IPS-NIHi7 (cell line): Measurements from ENCODE around the gene SRP54.
"Not testable (repeated sequence)": the region's sequence is repeated elsewhere in the genome, so short reads cannot be mapped to it uniquely, and the experiment has no call there.

Source experiments
- DNase-seq: peaks from one replicate; pipeline ENCODE4 v3.0.0; 2012; ENCODE audit warnings: mixed read lengths; ENCODE audit errors: extremely low spot score

SRP54 gene

DNA sequence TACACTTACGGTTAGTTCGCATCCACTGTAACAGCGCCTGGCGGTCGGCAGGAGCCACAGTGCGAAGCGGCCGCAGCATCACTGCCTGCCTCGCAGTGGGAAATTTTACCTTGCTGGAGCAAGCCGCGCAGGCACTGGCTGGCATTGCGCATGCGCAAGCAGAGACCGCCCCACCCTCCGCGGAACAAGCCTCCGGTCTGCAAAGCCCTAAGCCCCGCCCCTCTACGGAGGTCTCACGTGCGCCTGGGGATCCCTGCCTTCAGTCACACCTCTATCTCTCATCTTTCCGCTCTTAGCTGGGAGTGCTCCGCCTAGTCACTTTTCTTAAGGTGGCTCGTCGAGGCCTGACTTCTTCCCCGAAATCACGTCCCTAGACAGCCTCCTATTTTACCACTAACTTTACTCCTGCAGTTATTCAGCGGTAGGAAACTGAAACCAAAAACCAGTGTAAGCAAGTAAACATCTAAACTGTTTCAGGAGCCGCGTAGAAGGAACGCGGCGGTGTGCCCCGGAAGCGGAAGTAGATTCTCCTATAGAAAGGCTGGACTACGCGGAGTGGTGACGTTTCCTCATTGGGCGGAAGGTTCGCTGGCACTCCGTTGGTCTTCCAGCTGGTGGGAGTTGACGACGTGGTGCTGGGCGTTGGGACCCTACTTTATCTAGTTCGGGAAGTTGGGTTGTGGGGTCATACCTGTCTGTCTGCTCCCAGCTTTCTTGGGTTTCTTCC lies at the start of gene SRP54:
Gene SRP54, plus strand, starts transcription at position 572 of the 727 bp plus-strand sequence. CDS start 13,718 bp downstream, outside the sequence.
- DNase-seq, result peak; percentile 99

DNA sequence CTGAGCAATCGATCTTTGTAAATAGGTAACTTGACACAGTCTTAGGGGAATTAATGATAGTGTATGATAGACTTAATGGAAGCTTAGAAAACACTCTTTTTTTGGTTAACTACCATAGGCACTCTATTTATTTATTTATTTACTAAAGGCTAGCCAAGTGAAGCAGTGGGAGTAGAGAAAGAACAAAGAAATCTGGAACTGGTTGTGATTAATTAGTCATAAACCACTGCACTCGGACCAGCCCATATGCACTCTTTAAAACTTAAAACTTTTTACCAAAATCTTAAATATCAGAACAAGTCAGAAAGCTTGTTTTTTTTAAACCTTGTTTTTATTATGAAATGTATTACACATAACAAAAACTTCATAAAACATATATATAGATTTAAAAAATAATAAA lies 49.5 kb upstream of the SRP54 start:
- DNase-seq, result no peak

- no peak for DNase-seq
Observed at GRCh38 chr14:34935488-34935887, 47.3 kb upstream of the SRP54 start.

GRCh38 chr14:34937442-34937841 lies 45.4 kb upstream of the SRP54 start:
- no peak for DNase-seq

GRCh38 chr14:34937876-34938275 lies 44.9 kb upstream of the SRP54 start:
- no peak for DNase-seq

GRCh38 chr14:34943506-34943905 lies 39.3 kb upstream of the SRP54 start:
- no peak for DNase-seq

DNA sequence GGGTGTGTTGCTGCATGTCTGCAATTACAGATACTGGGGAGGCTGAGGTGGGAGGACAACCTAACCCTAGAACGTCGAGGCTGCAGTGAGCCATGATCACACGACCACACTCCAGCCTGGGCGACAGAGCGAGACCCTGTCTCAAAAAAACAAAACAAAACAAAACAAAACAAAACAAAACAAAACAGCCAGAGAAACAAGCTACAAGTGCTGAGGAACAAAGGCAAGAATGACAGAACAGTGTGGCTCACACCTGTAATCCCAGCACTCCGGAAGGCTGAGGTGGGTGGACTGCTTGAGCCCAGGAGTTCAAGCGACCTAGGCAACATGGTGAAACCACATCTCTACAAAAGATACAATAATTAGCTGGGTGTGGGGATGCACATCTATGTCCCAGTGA lies 38.0 kb upstream of the SRP54 start:
- no peak for DNase-seq

DNA sequence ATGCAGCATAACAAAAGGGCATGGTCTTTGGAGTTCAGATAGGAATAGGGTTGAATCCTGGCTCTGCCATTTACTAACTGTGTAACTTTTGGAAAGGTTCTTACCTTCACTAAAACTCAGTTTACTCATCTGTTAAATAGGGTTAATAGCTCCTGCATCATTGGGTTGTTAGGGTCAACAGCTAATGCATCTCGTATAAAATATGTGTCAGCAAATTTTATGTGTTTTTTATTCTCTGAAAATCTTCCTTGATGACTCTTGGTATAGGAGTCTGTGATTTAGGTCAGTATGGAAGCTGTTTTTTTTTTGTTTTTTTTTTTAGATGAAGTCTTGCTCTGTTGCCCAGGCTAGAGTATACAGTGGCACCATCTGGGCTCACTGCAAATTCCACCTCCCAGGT lies 36.1 kb upstream of the SRP54 start:
- DNase-seq, result no peak

- no peak for DNase-seq
Observed at GRCh38 chr14:34951286-34951685, 31.5 kb upstream of the SRP54 start.

- DNase-seq, result no peak
Observed at GRCh38 chr14:34956931-34957330, 25.9 kb upstream of the SRP54 start.

DNA sequence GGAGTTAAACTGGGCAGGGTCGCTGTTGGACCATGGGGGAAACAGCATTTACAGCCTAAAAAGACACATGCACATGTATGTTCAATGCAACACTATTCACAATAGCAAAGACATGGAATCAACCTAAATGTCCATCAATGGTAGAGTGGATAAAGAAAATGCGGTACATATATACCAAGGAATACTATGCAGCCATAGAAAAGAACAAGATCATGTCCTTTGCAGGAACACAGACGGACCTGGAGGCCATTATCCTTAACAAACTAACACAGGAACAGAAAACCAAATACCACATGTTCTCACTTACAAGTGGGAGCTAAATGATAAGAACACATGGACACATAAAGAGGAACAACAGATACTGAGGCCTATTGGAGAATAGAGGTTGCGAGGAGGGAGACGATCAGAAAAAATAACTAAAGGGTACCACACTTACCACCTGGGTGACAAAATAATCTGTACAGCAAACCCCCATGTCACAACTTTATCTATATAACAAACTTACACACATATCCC lies 25.0 kb upstream of the SRP54 start:
- DNase-seq, result no peak

GRCh38 chr14:34962106-34962505 lies 20.7 kb upstream of the SRP54 start:
- not testable (repeated sequence) for DNase-seq

DNA sequence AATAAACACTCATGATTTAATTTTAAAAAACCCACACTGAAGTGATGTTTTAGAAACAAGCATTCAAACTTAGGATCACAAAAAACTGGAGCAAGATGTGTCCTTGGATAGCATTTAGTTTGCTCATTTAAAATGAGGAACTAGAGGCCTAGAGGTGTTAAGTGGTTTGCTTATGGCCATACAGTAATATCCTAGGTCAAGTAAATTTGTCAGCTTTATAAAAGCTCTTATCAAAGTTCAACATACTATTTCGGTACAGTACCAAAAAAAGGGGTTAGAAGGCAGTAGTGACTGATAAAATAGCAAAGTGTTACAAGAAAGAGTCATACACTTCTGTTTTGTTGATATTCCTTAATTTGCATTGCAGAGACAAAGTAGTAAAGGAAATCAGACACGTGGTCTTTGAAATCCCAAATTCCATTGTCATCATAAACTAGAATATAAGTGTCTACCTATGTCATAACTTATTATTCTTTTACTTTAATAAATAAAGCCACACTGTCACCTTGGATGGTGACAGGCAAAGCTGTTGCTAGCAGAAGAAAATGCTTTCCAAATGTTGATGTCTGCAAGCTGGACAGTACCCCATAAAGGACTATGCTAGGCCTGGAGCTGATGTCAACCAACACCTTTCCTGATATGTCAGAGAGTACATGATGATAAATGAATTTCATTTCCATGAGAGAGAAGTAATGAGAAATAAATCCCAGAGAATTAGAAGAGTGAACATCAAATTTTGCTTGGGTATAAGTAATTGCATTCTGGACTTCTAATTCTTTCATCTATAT lies 17.6 kb upstream of the SRP54 start:
- DNase-seq, result no peak

- no peak for DNase-seq
Observed at GRCh38 chr14:34965912-34966311, 16.9 kb upstream of the SRP54 start.

DNA sequence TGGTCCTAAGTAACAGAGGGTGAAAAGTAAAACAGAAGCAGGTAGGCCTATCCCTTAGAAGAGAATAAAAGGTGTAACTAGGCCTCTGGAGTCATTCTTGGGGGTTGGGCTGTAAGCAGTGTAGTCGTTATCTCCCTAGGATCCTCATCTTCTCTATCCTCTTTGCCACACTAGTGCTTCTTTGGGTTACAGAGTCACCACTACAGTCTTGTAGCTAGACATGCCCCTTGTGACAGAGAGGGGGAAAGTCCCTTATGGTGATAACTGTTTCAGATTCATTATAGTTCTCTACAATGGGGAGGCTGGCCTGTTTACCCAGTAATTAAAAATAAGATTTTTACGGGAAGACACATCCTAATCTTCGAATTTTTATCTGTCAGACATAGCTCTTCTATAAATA lies 16.4 kb upstream of the SRP54 start:
- no peak for DNase-seq

DNA sequence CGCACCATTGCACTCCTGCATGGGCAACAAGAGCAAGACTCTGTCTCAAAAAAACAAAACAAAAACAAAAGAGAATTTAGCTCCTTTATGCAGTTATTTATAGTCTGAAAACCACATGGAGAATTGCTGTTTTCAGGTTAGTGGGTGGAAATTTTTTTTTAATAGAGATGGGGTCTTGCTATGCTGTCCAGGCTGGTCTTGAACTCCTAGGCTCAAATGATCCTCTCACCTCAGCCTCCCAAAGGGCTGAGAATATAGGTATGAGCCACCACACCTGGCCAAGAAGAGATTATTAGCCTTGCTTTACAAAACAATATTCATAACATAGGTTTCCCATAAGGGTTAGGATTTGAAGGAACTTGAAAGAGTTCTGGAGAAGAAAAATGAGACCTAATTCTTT lies 12.1 kb upstream of the SRP54 start:
- no peak for DNase-seq

DNA sequence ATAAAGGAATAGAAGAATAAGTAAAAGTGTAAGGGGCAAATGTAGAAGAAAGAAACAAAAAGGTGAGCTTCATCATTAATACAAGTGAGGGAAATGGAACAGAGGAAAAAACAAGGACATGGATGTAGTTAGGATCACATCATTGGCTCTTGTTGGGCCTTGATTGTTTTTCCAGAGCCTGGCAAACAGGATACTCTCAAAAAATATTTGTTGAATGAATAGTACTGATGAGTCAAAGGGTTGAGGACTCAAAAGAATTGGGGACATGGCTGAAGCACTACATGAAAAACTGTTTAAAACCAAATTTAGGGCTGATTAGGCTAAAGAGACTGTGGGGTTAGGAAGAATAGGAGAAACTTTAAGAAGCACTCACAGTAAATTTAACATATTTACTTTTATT lies 11.4 kb upstream of the SRP54 start:
- no peak for DNase-seq

GRCh38 chr14:34971801-34972200 lies 11.0 kb upstream of the SRP54 start:
- no peak for DNase-seq

DNA sequence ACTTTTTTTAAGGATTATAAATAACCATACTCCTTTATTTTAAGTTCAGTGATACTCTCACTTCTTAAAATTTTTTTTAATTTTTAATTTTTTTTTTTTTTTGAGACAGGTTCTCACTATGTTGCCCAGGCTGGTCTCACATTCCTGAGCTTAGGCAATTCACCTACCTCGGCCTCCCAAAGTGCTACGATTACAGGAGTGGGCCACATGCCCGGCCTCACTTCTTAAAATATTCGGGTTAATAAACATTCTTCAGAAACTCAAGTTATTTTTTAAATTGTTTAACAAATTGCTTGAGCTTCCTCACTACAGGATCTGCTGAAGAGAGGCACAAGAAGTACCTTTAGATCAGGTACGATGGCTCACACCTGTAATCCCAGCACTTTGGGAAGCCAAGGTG lies 4.3 kb upstream of the SRP54 start:
- no peak for DNase-seq

- DNase-seq, result no peak
Observed at GRCh38 chr14:34980337-34980900, 2.4 kb upstream of the SRP54 start.

DNA sequence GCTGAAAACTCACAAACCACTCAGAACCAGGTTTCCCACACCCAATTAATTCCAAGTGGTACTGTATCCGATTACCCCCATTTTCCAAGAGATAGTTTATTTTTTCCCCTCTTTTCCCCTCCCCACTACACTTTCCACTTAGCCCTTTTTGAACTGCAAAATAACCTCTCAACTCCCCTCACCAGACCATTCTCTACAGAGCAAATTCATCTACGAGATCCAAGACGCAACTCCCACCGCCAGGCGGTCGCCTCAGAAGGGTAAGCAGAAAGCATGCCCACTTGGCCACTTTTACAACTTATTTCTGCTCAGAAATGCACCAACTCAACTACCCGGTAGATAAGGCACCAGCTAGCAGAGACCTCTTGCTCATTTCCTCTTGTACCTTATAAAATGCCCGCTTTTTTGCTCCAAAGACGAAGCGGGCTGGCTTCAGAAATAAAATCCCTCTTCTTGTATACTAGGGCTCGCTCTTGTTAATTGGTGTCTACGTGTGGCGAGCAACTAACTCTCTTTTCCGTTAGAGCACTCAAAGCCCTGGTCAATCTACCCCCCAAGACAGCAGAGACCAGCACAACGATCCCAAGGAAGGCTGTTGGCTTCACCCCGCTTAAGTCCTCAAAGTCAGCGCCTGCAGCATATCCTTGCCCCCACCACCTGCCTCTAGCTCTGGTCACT lies 910 bp upstream of the SRP54 start:
- peak; percentile 13 for DNase-seq

DNA sequence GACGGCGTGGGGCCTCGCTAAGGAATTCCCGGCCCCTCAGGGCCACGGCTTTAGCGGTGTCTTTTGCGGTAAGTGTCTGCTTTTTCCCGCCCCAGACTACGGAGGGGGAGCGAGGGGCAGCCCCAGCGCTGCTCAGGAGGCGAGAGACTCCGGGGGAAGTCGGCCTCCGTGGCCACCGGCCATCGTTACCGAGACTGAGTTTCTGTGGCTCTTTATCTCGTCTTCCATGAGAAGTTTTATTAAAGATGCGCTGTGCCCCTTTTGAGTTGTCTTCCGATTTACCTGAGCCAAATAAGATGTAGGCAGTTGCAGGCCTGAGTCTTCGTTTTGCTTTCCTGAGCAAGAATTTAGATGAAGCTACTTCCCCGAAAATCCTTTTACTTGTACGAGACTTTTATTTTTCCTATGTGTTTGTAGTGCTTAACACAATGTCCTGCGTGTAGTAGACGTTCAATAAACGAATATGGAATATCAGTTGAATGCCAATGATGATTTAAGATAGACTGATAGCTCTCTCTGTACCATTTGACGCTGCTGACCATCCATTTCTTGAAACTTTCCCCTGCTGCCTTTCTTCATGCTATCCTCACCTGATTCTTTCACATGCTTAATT lies 462 bp downstream of the SRP54 start:
- DNase-seq, result no peak
